DND-41 (cell line): ENCODE measurements around the gene F2RL3.

Experiments
- ATAC-seq: fragments of 200-7000 bp; cut with Tn5 transposase; 3 replicates; pipeline ENCODE4 v1.9.1; 2021; ENCODE audit warnings: low read depth; ENCODE audit not compliant: insufficient read depth
- DNase-seq: peaks from one replicate; pipeline ENCODE4 v3.0.0-alpha.2; 2020
- H2AFZ ChIP-seq: 2 replicates; pipeline ENCODE4 v1.6.0; 2012; ENCODE audit warnings: low read depth, low read length
- H3K27ac ChIP-seq: 2 replicates; pipeline ENCODE4 v1.5.1; 2012; ENCODE audit warnings: low read length, inconsistent platforms
- H3K27me3 ChIP-seq: fragments of 200-600 bp; sonication (generic); 2 replicates; pipeline ENCODE4 v1.6.0; 2012; ENCODE audit warnings: low read length, mild to moderate bottlenecking, inconsistent platforms; ENCODE audit not compliant: insufficient read depth, poor library complexity
- H3K36me3 ChIP-seq: 2 replicates; pipeline ENCODE4 v1.5.1; 2012; ENCODE audit warnings: low read length, inconsistent platforms; ENCODE audit not compliant: insufficient read depth
- H3K4me1 ChIP-seq: 2 replicates; pipeline ENCODE4 v1.5.1; 2012; ENCODE audit warnings: mild to moderate bottlenecking, low read length; ENCODE audit not compliant: insufficient read depth
- H3K4me2 ChIP-seq: 2 replicates; pipeline ENCODE4 v1.6.0; 2012; ENCODE audit warnings: mild to moderate bottlenecking, moderate library complexity, low read length, inconsistent platforms; ENCODE audit not compliant: insufficient read depth
- H3K4me3 ChIP-seq, 2 experiments: fragments of 200-600 bp in 1 of 2; shearing (Covaris generic) in 1 of 2; 2 replicates each; pipeline ENCODE4 v1.5.1; 2012 to 2016; ENCODE audit warnings: inconsistent platforms in 2 of 2, low read length in 2 of 2, mild to moderate bottlenecking in 2 of 2, low read depth in 1 of 2, moderate library complexity in 1 of 2
- H3K79me2 ChIP-seq: 2 replicates; pipeline ENCODE4 v1.6.0; 2012; ENCODE audit warnings: low read length, inconsistent platforms; ENCODE audit not compliant: insufficient read depth
- H3K9ac ChIP-seq: 2 replicates; pipeline ENCODE4 v1.6.0; 2012; ENCODE audit warnings: low read depth, mild to moderate bottlenecking, inconsistent platforms, low read length, moderate library complexity
- H3K9me3 ChIP-seq: 2 replicates; pipeline ENCODE4 v1.5.1; 2012; ENCODE audit warnings: low read length, moderate library complexity, mild to moderate bottlenecking, inconsistent platforms; ENCODE audit not compliant: insufficient read depth, severe bottlenecking
- H4K20me1 ChIP-seq: 2 replicates; pipeline ENCODE4 v1.6.0; 2012; ENCODE audit warnings: low read length; ENCODE audit not compliant: insufficient read depth
- EZH2 ChIP-seq: IDR thresholded peaks from 3 replicates; pipeline ENCODE4 v1.6.1; 2012; ENCODE audit warnings: borderline replicate concordance, low read depth, mild to moderate bottlenecking, moderate library complexity, low read length, inconsistent platforms; ENCODE audit not compliant: severe bottlenecking
- TF ChIP-seq, protein P1 (sequence below): IDR thresholded peaks from 2 replicates; pipeline ENCODE4 v1.5.1; 2012; ENCODE audit warnings: borderline replicate concordance, low read length, moderate library complexity, mild to moderate bottlenecking; ENCODE audit not compliant: poor library complexity, severe bottlenecking; ENCODE audit errors: extremely low read depth

Gene F2RL3

GRCh38 chr19:16895467-16896145, 6.8 kb downstream of the F2RL3 start:
- Histone ChIP-seq H3K4me1 (no peaks in the 10 kb centered on the region), H3K9me3 (no peaks in the 10 kb centered on the region), H3K27me3 (no peaks in the 10 kb centered on the region), H3K36me3 (no peaks in the 10 kb centered on the region), H3K9ac (no peak overlapping the region), H2AFZ (no peak overlapping the region), H4K20me1 (no peaks in the 10 kb centered on the region), H3K4me3 (no peak overlapping the region), H3K4me2 (no peak overlapping the region), H3K79me2 (no peaks in the 10 kb centered on the region), H3K27ac (no peak overlapping the region)
- DNase-seq = no peak
- no peak for ATAC-seq
- TF ChIP-seq, protein P1, sequence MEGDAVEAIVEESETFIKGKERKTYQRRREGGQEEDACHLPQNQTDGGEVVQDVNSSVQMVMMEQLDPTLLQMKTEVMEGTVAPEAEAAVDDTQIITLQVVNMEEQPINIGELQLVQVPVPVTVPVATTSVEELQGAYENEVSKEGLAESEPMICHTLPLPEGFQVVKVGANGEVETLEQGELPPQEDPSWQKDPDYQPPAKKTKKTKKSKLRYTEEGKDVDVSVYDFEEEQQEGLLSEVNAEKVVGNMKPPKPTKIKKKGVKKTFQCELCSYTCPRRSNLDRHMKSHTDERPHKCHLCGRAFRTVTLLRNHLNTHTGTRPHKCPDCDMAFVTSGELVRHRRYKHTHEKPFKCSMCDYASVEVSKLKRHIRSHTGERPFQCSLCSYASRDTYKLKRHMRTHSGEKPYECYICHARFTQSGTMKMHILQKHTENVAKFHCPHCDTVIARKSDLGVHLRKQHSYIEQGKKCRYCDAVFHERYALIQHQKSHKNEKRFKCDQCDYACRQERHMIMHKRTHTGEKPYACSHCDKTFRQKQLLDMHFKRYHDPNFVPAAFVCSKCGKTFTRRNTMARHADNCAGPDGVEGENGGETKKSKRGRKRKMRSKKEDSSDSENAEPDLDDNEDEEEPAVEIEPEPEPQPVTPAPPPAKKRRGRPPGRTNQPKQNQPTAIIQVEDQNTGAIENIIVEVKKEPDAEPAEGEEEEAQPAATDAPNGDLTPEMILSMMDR = no peak
- no peak for TF ChIP-seq EZH2

- no peak overlapping the region for H3K9ac ChIP-seq
- no peak overlapping the region for H3K4me3 ChIP-seq
- no peaks in the 10 kb centered on the region for H3K79me2 ChIP-seq
- H3K9me3 ChIP-seq = no peaks in the 10 kb centered on the region
- H3K27me3 ChIP-seq = no peaks in the 10 kb centered on the region
- H3K4me2 ChIP-seq = no peak overlapping the region
- no peaks in the 10 kb centered on the region for H3K36me3 ChIP-seq
- DNase-seq = no peak
- no peak overlapping the region for H2AFZ ChIP-seq
- H3K4me1 ChIP-seq = no peaks in the 10 kb centered on the region
- H4K20me1 ChIP-seq = no peaks in the 10 kb centered on the region
- TF ChIP-seq, protein P1 = no peak
- no peak for TF ChIP-seq EZH2
- no peak for ATAC-seq
- H3K27ac ChIP-seq = no peak overlapping the region
Observed at GRCh38 chr19:16896146-16897028, 7.6 kb downstream of the F2RL3 start.

- Histone ChIP-seq H4K20me1 (no peaks in the 10 kb centered on the region), H3K4me1 (no peaks in the 10 kb centered on the region), H3K36me3 (no peaks in the 10 kb centered on the region), H3K27ac (no peak overlapping the region), H2AFZ (no peak overlapping the region), H3K9ac (no peak overlapping the region), H3K27me3 (no peaks in the 10 kb centered on the region), H3K4me2 (no peak overlapping the region), H3K4me3 (no peak overlapping the region), H3K79me2 (no peaks in the 10 kb centered on the region), H3K9me3 (no peaks in the 10 kb centered on the region)
- DNase-seq = no peak
- ATAC-seq = no peak
- TF ChIP-seq EZH2 = no peak
- TF ChIP-seq, protein P1 = no peak
Observed at GRCh38 chr19:16897029-16897855, 8.4 kb downstream of the F2RL3 start.
